C4-2B (cell line): ENCODE measurements around the gene BTAF1.
"Not testable (repeated sequence)": the region's sequence is repeated elsewhere in the genome, so short reads cannot be mapped to it uniquely, and the experiment has no call there.

Experiments
- H3K27ac ChIP-seq: fragments of 450-650 bp; 2 replicates; pipeline ENCODE4 v1.5.1; 2017
- CTCF ChIP-seq: fragments of 450-650 bp; conservative IDR thresholded peaks from 2 replicates; pipeline ENCODE4 v1.5.1; 2017; ENCODE audit warnings: mild to moderate bottlenecking
- ZFX ChIP-seq: fragments of 450-650 bp; IDR thresholded peaks from 2 replicates; pipeline ENCODE4 v1.6.1; 2017

BTAF1 gene

GRCh38 chr10:92003258-92003657 is 79.7 kb downstream of the BTAF1 start:
- TF ChIP-seq CTCF (no peak), ZFX (no peak)
- no peak overlapping the region for H3K27ac ChIP-seq

GRCh38 chr10:92005978-92006377 is 82.4 kb downstream of the BTAF1 start:
- TF ChIP-seq ZFX (no peak), CTCF (no peak)
- no peak overlapping the region for H3K27ac ChIP-seq

GRCh38 chr10:92009445-92009844 is 85.9 kb downstream of the BTAF1 start:
- no peak for TF ChIP-seq ZFX
- no peak for TF ChIP-seq CTCF
- H3K27ac ChIP-seq, result no peak overlapping the region

GRCh38 chr10:92010047-92010735 is 86.6 kb downstream of the BTAF1 start:
- no peak overlapping the region for H3K27ac ChIP-seq
- no peak for TF ChIP-seq CTCF
- no peak for TF ChIP-seq ZFX

- no peak overlapping the region for H3K27ac ChIP-seq
- TF ChIP-seq CTCF, result no peak
- TF ChIP-seq ZFX, result no peak
Measured at GRCh38 chr10:92011560-92012214, 88.1 kb downstream of the BTAF1 start.

- TF ChIP-seq CTCF (no peak), ZFX (no peak)
- H3K27ac ChIP-seq, result no peak overlapping the region
Measured at GRCh38 chr10:92014620-92015019, 91.0 kb downstream of the BTAF1 start.

GRCh38 chr10:92024700-92025099 is 101.1 kb downstream of the BTAF1 start:
- no peak overlapping the region for H3K27ac ChIP-seq
- TF ChIP-seq ZFX, result no peak
- no peak for TF ChIP-seq CTCF

- H3K27ac ChIP-seq, result not testable (repeated sequence)
Measured at GRCh38 chr10:92025340-92025739, 101.8 kb downstream of the BTAF1 start.
